Right atrium auricular region (tissue), 2 donors: ENCODE data around the gene PROB1. TPM values are rescaled to one million over a fixed set of nuclear protein-coding genes. Genes with fewer than 3 reads are reported as not detected.
"Not testable (repeated sequence)": the region's sequence is repeated elsewhere in the genome, so short reads cannot be mapped to it uniquely, and the experiment has no call there.

Experiments used
- DNase-seq: peaks from one replicate; pipeline ENCODE4 v3.0.0-alpha.2; 2019; ENCODE audit warnings: low spot score
- H3K27ac ChIP-seq, 2 donors: fragments of 200-600 bp; sonication (generic); 1 replicate in 1 of 2; 2 replicates in 1 of 2; pipeline ENCODE4 v1.5.1; 2016 to 2019
- H3K27me3 ChIP-seq, 2 donors: fragments of 200-600 bp; sonication (generic); one replicate each; pipeline versions ENCODE4 v1.5.1 to v1.6.0; 2017 to 2019
- H3K36me3 ChIP-seq: fragments of 200-600 bp; sonication (generic); one replicate; pipeline ENCODE4 v1.5.1; 2016
- H3K4me1 ChIP-seq, 2 donors: fragments of 200-600 bp; sonication (generic); one replicate each; pipeline versions ENCODE4 v1.5.1 to v1.6.0; 2017 to 2019
- H3K4me3 ChIP-seq, 2 donors: fragments of 200-600 bp; sonication (generic); 1 replicate in 1 of 2; 2 replicates in 1 of 2; pipeline ENCODE4 v1.5.1; 2017 to 2019; ENCODE audit warnings: mild to moderate bottlenecking in 1 of 2, moderate library complexity in 1 of 2
- H3K9me3 ChIP-seq, 2 donors: fragments of 200-600 bp; sonication (generic); one replicate each; pipeline ENCODE4 v1.5.1; 2019
- CTCF ChIP-seq, 2 donors: fragments of 200-600 bp; sonication (generic); IDR thresholded peaks; one replicate each; pipeline ENCODE4 v1.5.1; 2019; ENCODE audit warnings: antibody characterized with exemption in 2 of 2
- total RNA-seq, 2 donors: library from RNA; depleted of rRNA; stranded (reverse); fragments of >200 nt; gene quantifications; one replicate each; pipeline ENCODE4 v1.1.0, GENCODE V29; 2016

The PROB1 gene
- total RNA-seq, 2 donors from 2014 or later = 15.8 to 28.6 TPM

- no peaks in the 10 kb centered on the region for H3K27me3 ChIP-seq
- H3K9me3 ChIP-seq = no peaks in the 10 kb centered on the region
- DNase-seq = no peak
- H3K4me3 ChIP-seq = no peak within 1 kb of the TSS
- no peaks in the 10 kb centered on the region for H3K36me3 ChIP-seq
- no peak for TF ChIP-seq CTCF (IDR thresholded peaks at IDR 0.05)
- peaks cover 0 to 78% of the 10 kb centered on the region in 2 donors for H3K4me1 ChIP-seq
- peak within 1 kb of the TSS; percentile 93 to 96 for H3K27ac ChIP-seq
These were observed 4.9 kb downstream of the PROB1 start, which contains the start of gene MZB1 for GRCh38 chr5:139389701-139390638. Gene MZB1 (minus strand): TSS chr5:139389913. CDS start chr5:139389856, 57 bp downstream.

- H3K9me3 ChIP-seq = no peaks in the 10 kb centered on the region
- H3K27ac ChIP-seq = peak overlapping the region; percentile 26 to 34
- no peak for DNase-seq
- no peaks in the 10 kb centered on the region for H3K36me3 ChIP-seq
- no peak for TF ChIP-seq CTCF (IDR thresholded peaks at IDR 0.05)
- no peaks in the 10 kb centered on the region for H3K27me3 ChIP-seq
- H3K4me3 ChIP-seq = peak overlapping the region in 1 of 2 donors; percentile 2
- H3K4me1 ChIP-seq = peaks cover 0 to 70% of the 10 kb centered on the region in 2 donors
These were observed 6.6 kb downstream of the PROB1 start for GRCh38 chr5:139388198-139388821.

GRCh38 chr5:139387611-139388197, 7.2 kb downstream of the PROB1 start:
- no peak for DNase-seq
- Histone ChIP-seq H3K9me3 (no peaks in the 10 kb centered on the region), H3K4me1 (peaks cover 0 to 64% of the 10 kb centered on the region in 2 donors), H3K4me3 (no peak overlapping the region), H3K36me3 (no peaks in the 10 kb centered on the region), H3K27ac (peak overlapping the region; percentile 26 to 34), H3K27me3 (no peaks in the 10 kb centered on the region)
- no peak for TF ChIP-seq CTCF (IDR thresholded peaks at IDR 0.05)

GRCh38 chr5:139386956-139387355, 7.9 kb downstream of the PROB1 start:
- not testable (repeated sequence) for DNase-seq, H3K27me3 ChIP-seq, H3K36me3 ChIP-seq, H3K9me3 ChIP-seq, H3K4me3 ChIP-seq, H3K27ac ChIP-seq
- peaks cover 0 to 57% of the 10 kb centered on the region in 2 donors for H3K4me1 ChIP-seq

GRCh38 chr5:139386050-139386438, 8.9 kb downstream of the PROB1 start:
- Histone ChIP-seq H3K4me3 (no peak overlapping the region), H3K9me3 (no peaks in the 10 kb centered on the region), H3K27ac (no peak overlapping the region), H3K4me1 (peaks cover 0 to 48% of the 10 kb centered on the region in 2 donors), H3K36me3 (no peaks in the 10 kb centered on the region), H3K27me3 (no peaks in the 10 kb centered on the region)
- no peak for TF ChIP-seq CTCF (IDR thresholded peaks at IDR 0.05)
- DNase-seq = no peak
